Stimulated activated CD4-positive, alpha-beta T cell treated with anti-CD3 and anti-CD28 coated beads, TNF-alpha, amount 100 ng/mL, for 4 hours (primary cell): ENCODE data around the gene OMA1.
"Not testable (repeated sequence)": the region's sequence is repeated elsewhere in the genome, so short reads cannot be mapped to it uniquely, and the experiment has no call there.

Source experiments
- DNase-seq, 3 experiments: peaks; one replicate each; pipeline ENCODE4 v3.0.0-alpha.2; 2020; ENCODE audit warnings: low read depth in 3 of 3

Gene OMA1

GRCh38 chr1:58573705-58574591, 27.4 kb upstream of the OMA1 start:
- DNase-seq = peak in 1 of 3 experiments; percentile 8

GRCh38 chr1:58573138-58573537, 26.6 kb upstream of the OMA1 start:
- DNase-seq = no peak

DNA sequence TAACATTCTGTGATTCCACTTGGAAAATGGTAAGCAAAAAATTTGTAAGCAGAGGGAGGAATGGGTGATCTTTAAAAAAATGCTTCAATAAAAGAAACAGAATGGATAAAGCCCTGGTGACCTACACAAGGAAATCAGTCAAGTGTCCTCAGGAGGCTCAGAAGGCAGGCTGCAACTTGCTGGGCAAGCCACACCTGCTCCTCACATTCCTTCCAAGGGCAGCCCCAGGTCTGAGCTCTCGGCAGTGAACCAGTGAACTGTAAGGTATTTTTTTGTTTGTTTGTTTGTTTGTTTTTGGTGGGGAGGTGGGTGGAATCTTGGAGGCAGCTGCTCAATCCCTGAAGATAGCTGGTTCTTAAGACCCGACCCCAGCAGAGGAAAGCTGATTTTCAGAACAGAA, 26.2 kb upstream of the OMA1 start:
- no peak for DNase-seq

DNA sequence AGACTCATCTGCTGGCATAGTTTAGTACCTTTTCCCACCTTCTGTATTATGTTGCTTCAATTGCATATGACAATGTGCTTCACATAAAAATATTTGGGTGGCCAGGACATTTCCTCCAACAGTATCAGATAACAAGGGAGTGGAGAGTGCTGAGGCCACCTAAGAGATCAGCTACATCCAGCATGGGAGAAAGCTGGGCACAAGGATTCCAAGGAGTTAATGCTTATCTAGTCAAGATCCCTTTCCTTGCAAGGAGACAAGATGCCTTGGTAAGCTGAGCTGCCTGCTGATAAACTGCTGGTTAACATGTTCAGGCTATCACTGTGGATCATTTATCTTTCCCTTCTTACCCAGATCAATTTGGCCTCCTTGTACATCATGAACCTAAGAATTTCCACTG, 25.1 kb upstream of the OMA1 start:
- no peak for DNase-seq

DNA sequence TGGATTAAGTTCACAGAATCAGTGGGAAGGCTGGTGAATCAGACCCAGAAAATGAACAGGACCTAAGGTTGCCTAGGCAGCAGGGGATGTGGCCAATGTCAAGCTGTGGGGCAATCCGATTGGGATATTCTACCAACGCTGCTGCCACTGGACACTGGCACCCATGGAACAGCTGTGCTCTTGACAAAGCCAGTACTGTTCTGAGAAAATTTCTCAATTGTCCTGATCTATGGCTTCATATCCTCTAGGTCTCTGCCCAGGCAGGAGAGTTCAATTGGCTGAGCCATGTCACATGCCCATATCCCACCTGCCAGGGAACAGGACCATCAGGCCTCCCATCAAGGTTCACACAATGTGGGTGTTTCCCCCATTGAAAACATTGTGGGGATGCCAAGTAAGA, 24.3 kb upstream of the OMA1 start:
- no peak for DNase-seq

- DNase-seq = no peak
Measured at GRCh38 chr1:58570094-58570493, 23.6 kb upstream of the OMA1 start.

GRCh38 chr1:58568911-58569310, 22.4 kb upstream of the OMA1 start:
- no peak for DNase-seq

DNA sequence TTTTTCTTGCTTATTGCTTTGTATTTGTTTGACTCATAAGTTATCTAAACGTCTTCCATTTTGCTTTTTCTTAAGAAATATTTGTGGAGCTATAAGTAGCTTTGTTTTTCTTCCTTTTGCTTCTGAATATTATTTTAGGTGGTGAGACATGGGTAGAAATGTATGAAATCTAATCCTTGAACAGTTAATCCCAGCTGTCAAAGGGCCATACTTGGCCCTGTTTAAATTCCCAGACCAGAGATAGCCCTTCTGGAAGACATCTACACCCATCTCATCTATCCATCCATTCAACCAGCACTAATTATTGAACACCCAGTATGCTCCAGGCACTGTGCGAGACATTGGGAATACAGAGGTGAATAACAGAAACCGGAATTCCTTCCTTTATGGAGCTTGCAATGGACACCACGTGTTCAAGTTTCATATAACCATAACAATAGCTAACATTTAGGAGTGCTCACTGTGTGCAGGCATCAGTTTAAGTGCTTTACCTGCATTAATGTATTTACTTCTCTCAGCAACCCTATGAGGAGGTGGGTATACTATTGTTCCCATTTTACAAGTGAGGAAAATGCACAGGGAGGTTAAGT, 21.8 kb upstream of the OMA1 start:
- DNase-seq = no peak

DNA sequence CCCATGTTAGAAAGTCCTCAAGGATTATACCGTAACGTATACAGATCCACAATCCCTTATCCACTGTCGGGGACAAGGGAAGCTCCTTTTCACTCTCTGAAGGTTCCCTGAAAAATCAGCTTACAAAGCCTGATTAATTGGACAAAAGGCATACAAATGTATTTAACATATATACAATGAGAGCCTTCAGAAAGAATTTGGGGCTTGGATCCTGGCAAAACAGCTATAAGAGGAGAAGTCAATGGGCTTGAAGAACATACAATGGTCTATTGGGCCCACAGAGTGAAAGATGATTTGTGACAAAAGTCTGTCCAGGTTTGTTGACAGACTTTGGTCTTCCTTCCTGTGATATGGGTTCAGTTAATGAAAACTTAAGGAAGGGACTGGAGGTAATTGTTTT, 19.8 kb upstream of the OMA1 start:
- no peak for DNase-seq

DNA sequence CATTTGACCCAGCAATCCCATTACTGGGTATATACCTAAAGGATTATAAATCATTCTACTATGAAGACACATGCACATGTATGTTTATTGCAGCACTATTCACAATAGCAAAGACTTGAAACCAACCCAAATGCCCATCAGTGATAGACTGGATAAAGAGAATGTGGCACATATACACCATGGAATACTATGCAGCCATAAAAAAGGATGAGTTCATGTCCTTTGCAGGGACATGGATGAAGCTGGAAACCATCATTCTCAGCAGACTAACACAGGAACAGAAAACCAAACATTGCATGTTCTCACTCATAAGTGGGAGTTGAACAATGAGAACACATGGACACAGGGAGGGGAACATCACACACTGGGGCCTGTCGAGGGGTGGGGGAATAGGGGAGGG, 17.2 kb upstream of the OMA1 start:
- not testable (repeated sequence) for DNase-seq

DNA sequence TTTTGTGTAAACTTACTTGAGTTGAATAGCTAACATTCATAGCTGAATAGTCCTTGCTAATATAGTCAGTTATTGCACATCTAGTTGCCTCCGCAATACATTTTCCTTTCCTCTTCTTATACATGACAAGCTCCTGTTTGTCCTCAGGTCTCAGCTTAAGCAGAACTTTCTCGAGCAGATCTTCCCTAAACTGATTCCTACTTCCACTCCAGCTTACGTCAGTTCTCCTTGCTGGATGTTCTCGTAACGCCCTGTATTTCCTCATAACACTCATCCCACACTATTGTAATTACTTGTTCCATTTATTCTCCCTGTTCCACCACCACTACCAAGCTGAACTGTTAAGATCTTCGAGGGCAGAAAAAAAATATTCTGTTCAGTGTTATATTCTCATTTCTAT, 15.1 kb upstream of the OMA1 start:
- DNase-seq = no peak

DNA sequence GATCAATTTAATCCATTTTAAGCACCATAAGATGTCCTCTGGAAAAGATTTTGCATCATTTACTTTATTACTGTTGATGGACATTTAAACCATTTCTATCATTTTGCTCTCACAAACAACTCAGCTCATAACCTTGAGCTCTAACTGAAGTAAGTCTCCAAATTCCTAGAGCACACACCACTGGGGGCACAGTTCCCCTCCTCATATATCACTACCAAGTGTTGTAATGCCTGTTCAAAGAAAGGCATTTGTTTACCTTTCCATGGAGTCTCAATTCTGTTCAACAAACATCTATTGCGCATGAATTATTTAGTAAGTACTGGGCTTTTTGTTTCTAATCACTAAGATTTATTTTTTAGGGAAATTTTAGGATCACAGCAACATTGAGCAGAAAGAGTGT, 8.9 kb upstream of the OMA1 start:
- no peak for DNase-seq

DNA sequence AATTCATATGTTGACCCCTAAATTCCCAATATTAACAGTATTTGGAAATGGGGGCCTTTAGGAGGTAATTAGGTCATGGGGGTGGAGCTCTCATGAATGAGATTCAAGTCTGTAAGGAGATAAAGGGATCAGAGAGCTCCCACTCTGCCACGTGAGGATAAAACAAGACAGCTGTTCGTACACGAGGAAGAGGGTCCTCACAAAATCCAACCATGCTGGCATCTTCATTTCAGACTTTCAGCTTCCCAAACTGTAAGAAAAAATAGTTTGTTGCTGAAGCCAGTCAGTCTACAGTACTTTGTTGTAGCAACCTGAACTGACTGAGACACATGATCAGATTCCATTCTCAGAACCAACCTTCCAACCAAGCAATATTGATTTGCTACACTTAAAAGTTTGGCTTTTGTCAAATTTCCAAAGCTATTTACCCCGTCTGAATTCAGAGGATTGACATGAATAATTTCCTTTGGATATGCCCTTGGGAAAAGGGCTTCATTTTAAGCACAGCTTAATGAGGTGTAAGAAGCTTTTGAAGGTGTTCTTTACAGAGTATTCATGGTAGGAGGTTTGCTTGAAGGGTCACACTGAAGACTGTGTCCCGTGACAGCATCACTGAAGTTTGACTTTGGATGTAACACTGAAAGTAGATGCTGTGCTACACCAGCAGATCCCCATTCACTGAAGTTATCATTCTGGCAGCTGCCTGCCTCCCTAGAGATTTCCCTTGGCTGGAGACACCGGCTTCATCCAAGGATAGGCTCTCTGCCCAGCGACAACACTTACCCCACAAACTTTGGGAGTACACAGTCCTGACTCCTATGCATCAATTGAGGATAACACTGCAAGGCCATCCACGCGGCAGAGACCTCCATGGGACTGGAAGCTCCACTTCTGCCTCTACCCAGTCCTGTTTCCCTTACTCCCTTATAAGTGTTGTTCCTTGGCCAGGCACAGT, 4.9 kb upstream of the OMA1 start:
- DNase-seq = no peak

DNA sequence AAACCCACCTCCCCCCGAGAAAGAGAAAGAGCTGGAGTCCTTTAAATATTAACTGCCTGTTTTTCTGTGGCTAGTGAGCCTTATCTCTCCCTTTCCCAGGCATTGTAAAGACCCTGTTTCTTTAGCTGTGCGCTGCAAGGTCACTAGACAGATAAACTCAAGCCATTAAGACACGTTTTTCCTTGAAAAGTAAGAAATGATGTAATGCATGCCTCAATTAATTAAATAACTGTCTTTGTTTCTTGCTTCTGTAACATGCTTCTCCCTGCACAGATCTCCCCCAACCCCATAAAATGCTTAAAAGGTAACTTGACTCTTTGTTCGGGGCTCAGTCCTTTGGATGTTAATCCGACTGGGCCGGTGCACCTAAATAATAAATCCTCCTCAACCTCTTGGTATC, 2.8 kb upstream of the OMA1 start:
- not testable (repeated sequence) for DNase-seq

DNA sequence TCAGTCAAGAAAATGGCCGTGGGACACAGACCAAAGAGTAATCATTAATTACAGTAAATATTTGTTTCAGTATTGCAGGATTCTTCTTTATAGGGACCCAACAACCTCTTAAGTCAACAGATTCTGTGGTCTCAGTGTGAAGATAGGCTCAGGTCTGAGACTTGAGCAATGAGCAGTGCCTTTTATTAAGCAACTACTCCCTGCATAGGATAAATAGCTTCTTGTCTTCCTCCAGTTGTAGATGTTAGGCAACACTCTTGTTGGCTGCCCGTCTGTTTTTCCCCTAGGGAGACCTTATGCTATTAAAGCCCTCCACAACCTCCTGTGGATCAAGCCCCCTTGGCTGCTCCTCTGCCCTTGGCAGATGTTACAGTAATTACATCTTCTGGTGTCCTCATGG, 1.8 kb upstream of the OMA1 start:
- no peak for DNase-seq

- peak; percentile 54 to 61 (median 59) for DNase-seq
Measured at GRCh38 chr1:58545591-58546519, 671 bp downstream of the OMA1 start.

DNA sequence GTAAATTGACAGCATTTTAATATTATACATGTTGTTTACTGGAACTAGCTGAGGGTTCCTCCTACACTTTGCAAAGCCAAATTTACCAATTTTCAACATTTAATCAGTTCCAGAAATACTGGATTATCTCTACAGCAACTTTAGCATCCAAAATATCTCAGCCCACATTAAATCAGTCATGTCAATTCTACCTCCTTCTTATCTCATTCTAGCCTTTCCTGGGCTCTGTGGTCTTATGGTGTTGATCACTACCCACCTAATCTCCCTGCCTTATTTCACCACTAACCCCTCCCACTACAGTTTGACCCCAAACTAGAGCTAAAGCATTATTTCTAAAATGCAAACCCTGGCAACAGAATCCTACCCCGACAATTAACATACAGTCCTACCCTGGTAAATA, 3.3 kb downstream of the OMA1 start:
- DNase-seq = no peak

DNA sequence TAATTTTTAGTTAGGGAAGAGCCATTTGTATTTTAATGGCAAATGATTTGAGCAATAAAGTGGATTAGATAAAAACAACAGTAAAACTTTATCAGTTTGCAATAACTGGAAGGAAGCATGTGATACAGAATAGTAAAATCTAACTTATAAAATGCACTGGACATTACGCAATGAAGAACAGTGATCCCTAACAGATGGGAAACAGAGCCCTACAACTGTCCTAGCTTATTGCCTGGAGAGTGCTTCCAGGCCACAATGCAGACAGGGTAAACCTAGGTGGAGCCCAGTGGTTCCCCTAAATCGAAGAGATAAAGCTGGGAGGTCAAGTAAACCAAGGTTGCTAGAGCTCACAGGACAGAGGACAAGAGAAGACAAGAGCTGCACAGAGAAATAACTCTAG, 7.0 kb downstream of the OMA1 start:
- no peak for DNase-seq

DNA sequence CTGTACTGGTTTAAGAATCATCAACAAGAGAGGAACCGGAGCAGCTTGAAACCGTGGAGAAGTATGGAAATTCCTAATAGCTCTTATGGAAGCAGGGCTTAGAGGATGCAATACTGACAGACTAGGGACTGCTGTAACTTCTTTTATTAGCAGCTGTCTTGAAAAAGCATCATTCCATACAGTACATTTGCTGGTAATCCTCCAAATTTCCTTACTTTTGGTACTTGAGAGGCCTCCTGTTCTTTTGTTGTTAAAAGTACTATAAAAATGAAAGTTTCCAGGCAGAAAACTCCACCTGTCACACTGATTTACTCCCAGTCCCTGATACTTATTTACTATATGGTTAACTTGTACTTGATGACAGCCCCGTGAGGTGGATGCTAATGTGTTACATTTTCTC, 7.7 kb downstream of the OMA1 start:
- no peak for DNase-seq

DNA sequence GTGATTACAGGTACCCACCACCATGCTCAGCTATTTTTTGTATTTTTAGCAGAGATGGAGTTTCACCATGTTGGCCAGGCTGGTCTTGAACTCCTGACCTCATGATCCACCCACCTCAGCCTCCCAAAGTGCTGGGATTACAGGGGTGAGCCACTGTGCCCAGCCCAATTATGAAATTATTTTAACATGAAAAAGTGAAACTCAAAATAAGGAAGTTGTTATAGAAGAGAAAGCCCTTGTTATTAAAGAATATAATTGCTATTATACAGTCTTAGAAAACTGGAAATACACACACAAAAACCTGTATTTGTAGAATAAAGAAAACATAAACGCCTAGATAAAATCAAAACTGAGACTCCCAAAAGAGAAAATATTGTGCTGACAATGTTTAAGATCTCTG, 14.7 kb downstream of the OMA1 start:
- DNase-seq = not testable (repeated sequence)

- no peak for DNase-seq
Measured at GRCh38 chr1:58529284-58529683, 17.2 kb downstream of the OMA1 start.
